Lung microvascular endothelial cell (primary cell): ENCODE results near the gene MRPL10. TPM values are rescaled to one million over a fixed set of nuclear protein-coding genes. Genes with fewer than 3 reads are reported as not detected.

Source experiments
- DNase-seq, 2 donors: peaks; one replicate each; pipeline versions ENCODE4 v3.0.0 to v3.0.0-alpha.2; 2010; ENCODE audit warnings: low read depth in 2 of 2
- total RNA-seq: library from RNA; depleted of rRNA; stranded (reverse); fragments of >200 nt; gene quantifications from 2 replicates; pipeline ENCODE4 v1.2.1, GENCODE V29; 2014

Gene MRPL10
- total RNA-seq, 1 donor from 2014 or later: 16.3 TPM

- no peak for DNase-seq
Measured at GRCh38 chr17:47840001-47840741, 8.8 kb upstream of the MRPL10 start.

GRCh38 chr17:47839071-47839470, 7.7 kb upstream of the MRPL10 start:
- DNase-seq: no peak

- DNase-seq: no peak
Measured at GRCh38 chr17:47838636-47839035, 7.3 kb upstream of the MRPL10 start.

- no peak for DNase-seq
Measured at GRCh38 chr17:47837401-47838039, 6.2 kb upstream of the MRPL10 start.

GRCh38 chr17:47836601-47837000, 5.3 kb upstream of the MRPL10 start:
- DNase-seq: no peak

- DNase-seq: peak; percentile 17 to 63
Measured at GRCh38 chr17:47834756-47835155, 3.4 kb upstream of the MRPL10 start.

GRCh38 chr17:47831934-47832327, 590 bp upstream of the MRPL10 start:
- no peak for DNase-seq

GRCh38 chr17:47830396-47831002, 842 bp downstream of the MRPL10 start:
- no peak for DNase-seq

GRCh38 chr17:47829870-47830269, 1.5 kb downstream of the MRPL10 start:
- DNase-seq: no peak

- no peak for DNase-seq
Measured at GRCh38 chr17:47823519-47823918, 7.8 kb downstream of the MRPL10 start.

- no peak for DNase-seq
Measured at GRCh38 chr17:47822785-47823184, 8.6 kb downstream of the MRPL10 start.

GRCh38 chr17:47821424-47822391, 9.6 kb downstream of the MRPL10 start, which contains the start of gene OSBPL7:
Gene OSBPL7 (minus strand): TSS chr17:47821794. CDS start chr17:47820278, 1,516 bp downstream.
- peak; percentile 84 to 95 for DNase-seq

GRCh38 chr17:47821031-47821423, 10.3 kb downstream of the MRPL10 start:
- no peak for DNase-seq

- DNase-seq: peak in 1 of 2 donors; percentile 21
Measured at GRCh38 chr17:47820033-47820789, 11.1 kb downstream of the MRPL10 start.

- DNase-seq: no peak
Measured at GRCh38 chr17:47819475-47819874, 11.9 kb downstream of the MRPL10 start.

- DNase-seq: no peak
Measured at GRCh38 chr17:47818002-47818695, 13.2 kb downstream of the MRPL10 start.

GRCh38 chr17:47816947-47817346, 14.4 kb downstream of the MRPL10 start:
- no peak for DNase-seq

GRCh38 chr17:47816111-47816735, 15.1 kb downstream of the MRPL10 start:
- no peak for DNase-seq

- no peak for DNase-seq
Measured at GRCh38 chr17:47815106-47815918, 16.0 kb downstream of the MRPL10 start.
